ENCODE results near the gene TMEM51.

GRCh38 chr1:15146142-15146680, 7.3 kb upstream of the TMEM51 start:
- TF ChIP-seq, protein P1, sequence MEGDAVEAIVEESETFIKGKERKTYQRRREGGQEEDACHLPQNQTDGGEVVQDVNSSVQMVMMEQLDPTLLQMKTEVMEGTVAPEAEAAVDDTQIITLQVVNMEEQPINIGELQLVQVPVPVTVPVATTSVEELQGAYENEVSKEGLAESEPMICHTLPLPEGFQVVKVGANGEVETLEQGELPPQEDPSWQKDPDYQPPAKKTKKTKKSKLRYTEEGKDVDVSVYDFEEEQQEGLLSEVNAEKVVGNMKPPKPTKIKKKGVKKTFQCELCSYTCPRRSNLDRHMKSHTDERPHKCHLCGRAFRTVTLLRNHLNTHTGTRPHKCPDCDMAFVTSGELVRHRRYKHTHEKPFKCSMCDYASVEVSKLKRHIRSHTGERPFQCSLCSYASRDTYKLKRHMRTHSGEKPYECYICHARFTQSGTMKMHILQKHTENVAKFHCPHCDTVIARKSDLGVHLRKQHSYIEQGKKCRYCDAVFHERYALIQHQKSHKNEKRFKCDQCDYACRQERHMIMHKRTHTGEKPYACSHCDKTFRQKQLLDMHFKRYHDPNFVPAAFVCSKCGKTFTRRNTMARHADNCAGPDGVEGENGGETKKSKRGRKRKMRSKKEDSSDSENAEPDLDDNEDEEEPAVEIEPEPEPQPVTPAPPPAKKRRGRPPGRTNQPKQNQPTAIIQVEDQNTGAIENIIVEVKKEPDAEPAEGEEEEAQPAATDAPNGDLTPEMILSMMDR (IDR thresholded peaks at IDR 0.05; ENCODE audit: insufficient read depth, low read depth, low read length): no peak
- no peak for TF ChIP-seq EZH2 (IDR thresholded peaks at IDR 0.05; ENCODE audit: insufficient read depth, low read length)

Measured in astrocyte (in vitro differentiated cells and primary cell).